Progenitor cell of endocrine pancreas (in vitro differentiated cells): ENCODE measurements around the gene LRRTM2. TPM values are rescaled to one million over a fixed set of nuclear protein-coding genes. Genes with fewer than 3 reads are reported as not detected.
A peak's percentile ranks its signal among the peaks of the same experiment; 100 is the strongest.
"Not testable (repeated sequence)": the region's sequence is repeated elsewhere in the genome, so short reads cannot be mapped to it uniquely, and the experiment has no call there.

Source experiments
- DNase-seq: peaks from one replicate; pipeline ENCODE4 v3.0.0; 2021; ENCODE audit warnings: low spot score; ENCODE audit not compliant: unreplicated experiment
- H3K27ac Mint-ChIP-seq: 2 replicates; pipeline ENCODE4 v1.8.0; 2021; ENCODE audit warnings: mild to moderate bottlenecking, moderate library complexity, mixed read lengths
- H3K27me3 Mint-ChIP-seq: 2 replicates; pipeline ENCODE4 v1.8.0; 2021; ENCODE audit warnings: mixed read lengths
- H3K36me3 Mint-ChIP-seq: 2 replicates; pipeline ENCODE4 v1.8.0; 2022; ENCODE audit warnings: mixed read lengths; ENCODE audit not compliant: insufficient read depth
- H3K4me1 Mint-ChIP-seq: 2 replicates; pipeline ENCODE4 v1.8.0; 2021; ENCODE audit warnings: low read depth, mixed read lengths
- H3K4me3 Mint-ChIP-seq: 2 replicates; pipeline ENCODE4 v1.8.0; 2021; ENCODE audit warnings: low read depth, mild to moderate bottlenecking, moderate library complexity, mixed read lengths
- H3K9me3 Mint-ChIP-seq: 2 replicates; pipeline ENCODE4 v1.8.0; 2021; ENCODE audit warnings: low read depth, mixed read lengths
- total RNA-seq: library from RNA; stranded (reverse); gene quantifications from 2 replicates; pipeline ENCODE4 v1.2.1, GENCODE V29; 2021
- TF ChIP-seq, protein P1 (sequence below): fragments of 200-600 bp; sonication (generic); IDR thresholded peaks from one replicate; pipeline ENCODE4 v1.5.0; 2021; ENCODE audit warnings: antibody characterized with exemption, mild to moderate bottlenecking; ENCODE audit not compliant: unreplicated experiment

Gene LRRTM2
- total RNA-seq, 1 donor from 2014 or later, result not detected

DNA sequence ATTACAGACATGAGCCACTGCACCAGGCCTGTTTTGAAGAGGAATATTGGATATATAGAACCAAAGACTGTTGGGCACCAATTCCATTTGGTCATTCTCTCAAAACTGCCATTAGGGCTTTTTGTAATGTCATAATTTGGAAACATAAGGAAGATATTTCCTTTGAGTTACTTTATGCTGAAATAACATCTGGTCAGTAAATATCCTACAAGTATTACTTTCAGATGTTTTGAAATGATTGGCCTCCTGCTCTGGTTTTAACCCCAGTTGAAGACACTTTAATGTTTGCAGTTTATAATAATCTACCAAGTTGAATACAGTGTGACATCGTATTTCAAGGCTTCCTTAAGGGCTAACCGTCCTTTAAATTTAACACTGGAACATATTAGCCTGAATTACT lies 33.6 kb downstream of the LRRTM2 start:
- Mint-ChIP-seq H3K4me1 (peaks cover 16% of the 10 kb centered on the region), H3K36me3 (peaks cover 5% of the 10 kb centered on the region), H3K4me3 (no peak overlapping the region), H3K9me3 (no peaks in the 10 kb centered on the region), H3K27ac (no peak overlapping the region), H3K27me3 (no peaks in the 10 kb centered on the region)
- no peak for DNase-seq
- TF ChIP-seq, protein P1, sequence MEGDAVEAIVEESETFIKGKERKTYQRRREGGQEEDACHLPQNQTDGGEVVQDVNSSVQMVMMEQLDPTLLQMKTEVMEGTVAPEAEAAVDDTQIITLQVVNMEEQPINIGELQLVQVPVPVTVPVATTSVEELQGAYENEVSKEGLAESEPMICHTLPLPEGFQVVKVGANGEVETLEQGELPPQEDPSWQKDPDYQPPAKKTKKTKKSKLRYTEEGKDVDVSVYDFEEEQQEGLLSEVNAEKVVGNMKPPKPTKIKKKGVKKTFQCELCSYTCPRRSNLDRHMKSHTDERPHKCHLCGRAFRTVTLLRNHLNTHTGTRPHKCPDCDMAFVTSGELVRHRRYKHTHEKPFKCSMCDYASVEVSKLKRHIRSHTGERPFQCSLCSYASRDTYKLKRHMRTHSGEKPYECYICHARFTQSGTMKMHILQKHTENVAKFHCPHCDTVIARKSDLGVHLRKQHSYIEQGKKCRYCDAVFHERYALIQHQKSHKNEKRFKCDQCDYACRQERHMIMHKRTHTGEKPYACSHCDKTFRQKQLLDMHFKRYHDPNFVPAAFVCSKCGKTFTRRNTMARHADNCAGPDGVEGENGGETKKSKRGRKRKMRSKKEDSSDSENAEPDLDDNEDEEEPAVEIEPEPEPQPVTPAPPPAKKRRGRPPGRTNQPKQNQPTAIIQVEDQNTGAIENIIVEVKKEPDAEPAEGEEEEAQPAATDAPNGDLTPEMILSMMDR, result no peak

DNA sequence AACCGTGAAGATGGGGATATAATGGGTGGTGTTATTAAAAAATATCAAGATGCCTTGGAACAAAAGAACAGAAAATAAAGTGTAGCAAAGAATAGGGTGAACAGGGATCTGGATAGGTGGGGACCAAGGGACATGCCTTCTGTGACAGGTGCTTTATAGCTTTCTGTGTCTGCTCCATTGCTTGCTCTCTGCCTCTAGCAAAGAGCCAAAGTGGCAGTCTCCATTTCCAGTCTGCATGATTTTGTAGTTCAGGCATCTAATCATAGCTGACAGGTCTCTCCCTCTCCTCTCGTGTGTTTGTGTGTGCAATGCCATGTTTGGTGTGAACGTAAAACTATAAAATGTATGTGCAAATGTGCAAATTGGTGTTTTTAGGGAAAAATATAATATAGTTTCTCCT lies 35.0 kb downstream of the LRRTM2 start:
- H3K36me3 Mint-ChIP-seq, result peaks cover 2% of the 10 kb centered on the region
- H3K27ac Mint-ChIP-seq, result no peak overlapping the region
- H3K27me3 Mint-ChIP-seq, result no peaks in the 10 kb centered on the region
- no peak for DNase-seq
- TF ChIP-seq, protein P1, result no peak
- H3K4me3 Mint-ChIP-seq, result no peak overlapping the region
- H3K4me1 Mint-ChIP-seq, result peaks cover 13% of the 10 kb centered on the region
- H3K9me3 Mint-ChIP-seq, result no peaks in the 10 kb centered on the region

DNA sequence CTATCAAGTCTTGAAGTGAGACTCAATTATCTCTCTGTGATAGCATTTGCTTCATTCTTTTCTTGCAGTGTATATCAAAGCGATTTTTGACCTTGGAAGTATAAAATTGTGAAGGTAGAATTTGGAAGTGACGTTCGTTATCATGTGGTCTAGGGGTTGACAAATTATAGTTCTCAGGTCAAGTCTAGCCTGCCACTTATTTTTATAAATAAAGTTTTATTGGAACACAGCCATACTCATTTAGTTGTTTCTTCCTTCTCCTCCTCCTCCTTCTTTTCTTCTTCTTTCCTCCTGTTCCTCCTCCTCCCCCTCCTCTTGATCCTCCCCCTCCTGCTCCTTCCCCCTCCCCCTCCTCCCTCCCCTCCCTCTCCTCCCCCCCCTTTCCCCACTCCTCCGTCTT lies 38.0 kb downstream of the LRRTM2 start:
- H3K4me3 Mint-ChIP-seq, result no peak overlapping the region

DNA sequence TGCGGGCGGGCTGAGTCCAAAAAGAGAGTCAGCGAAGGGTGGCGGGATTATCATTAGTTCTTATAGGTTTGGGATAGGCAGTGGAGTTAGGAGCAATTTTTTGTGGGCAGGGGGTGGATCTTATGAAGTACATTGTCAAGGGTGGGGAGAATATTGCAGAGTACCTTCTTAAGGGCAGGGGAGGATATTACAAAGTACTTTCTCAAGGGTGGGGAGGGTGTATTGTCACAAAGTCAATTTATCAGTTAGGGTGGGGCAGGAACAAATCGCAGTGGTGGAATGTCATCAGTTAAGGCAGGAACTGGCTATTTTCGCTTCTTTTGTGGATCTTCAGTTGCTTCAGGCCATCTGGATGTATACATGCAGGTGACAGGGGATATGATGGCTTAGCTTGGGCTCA lies 40.3 kb downstream of the LRRTM2 start:
- not testable (repeated sequence) for H3K9me3 Mint-ChIP-seq, H3K27me3 Mint-ChIP-seq, DNase-seq, H3K36me3 Mint-ChIP-seq, H3K4me3 Mint-ChIP-seq
- Mint-ChIP-seq H3K27ac (peak overlapping the region; percentile 34), H3K4me1 (peaks cover 14% of the 10 kb centered on the region)

More for the DNA sequence above, 38.0 kb downstream of the LRRTM2 start:
- Mint-ChIP-seq H3K27ac (no peak overlapping the region), H3K9me3 (no peaks in the 10 kb centered on the region), H3K36me3 (no peaks in the 10 kb centered on the region), H3K4me1 (peaks cover 12% of the 10 kb centered on the region), H3K27me3 (no peaks in the 10 kb centered on the region)
- no peak for DNase-seq
- TF ChIP-seq, protein P1, result no peak

DNA sequence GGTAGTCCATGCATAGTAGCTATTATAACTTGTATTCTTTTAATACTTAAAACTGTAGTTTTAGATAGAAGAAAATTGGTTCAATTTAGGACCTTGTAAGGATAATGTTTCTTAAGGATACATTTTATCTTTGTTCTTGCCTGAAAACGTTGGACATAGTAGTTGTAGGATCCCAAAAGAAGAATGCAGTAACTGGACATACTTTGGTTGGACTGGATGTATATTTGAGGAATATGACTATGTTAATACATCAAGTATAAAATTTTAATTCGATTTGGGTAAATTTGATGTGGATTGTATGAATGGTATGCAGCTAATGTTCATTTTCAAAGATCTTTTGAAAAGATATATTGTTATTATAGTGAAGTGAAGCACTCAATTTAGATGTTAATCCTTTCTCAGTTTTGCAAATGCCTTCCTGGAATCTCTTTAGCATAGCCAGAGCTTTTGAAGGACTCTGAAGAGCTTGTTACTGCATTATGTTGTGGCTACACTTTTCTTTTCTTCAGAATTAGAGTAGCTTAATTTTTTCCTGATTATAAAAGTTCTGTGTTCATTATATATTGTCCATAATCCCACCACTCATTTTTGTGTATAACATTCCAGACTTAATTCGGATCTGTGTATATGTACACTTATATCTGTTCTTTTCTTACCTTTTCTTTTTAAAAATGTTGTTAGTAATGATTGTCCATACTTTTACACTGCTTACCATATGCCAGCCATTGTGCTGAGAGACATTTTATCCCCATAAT lies 41.2 kb downstream of the LRRTM2 start:
- H3K4me1 Mint-ChIP-seq, result peaks cover 14% of the 10 kb centered on the region
- TF ChIP-seq, protein P1, result no peak
- H3K36me3 Mint-ChIP-seq, result peaks cover 9% of the 10 kb centered on the region
- DNase-seq, result no peak
- no peak overlapping the region for H3K4me3 Mint-ChIP-seq
- H3K27me3 Mint-ChIP-seq, result no peaks in the 10 kb centered on the region
- H3K27ac Mint-ChIP-seq, result peak overlapping the region; percentile 38
- H3K9me3 Mint-ChIP-seq, result no peaks in the 10 kb centered on the region

DNA sequence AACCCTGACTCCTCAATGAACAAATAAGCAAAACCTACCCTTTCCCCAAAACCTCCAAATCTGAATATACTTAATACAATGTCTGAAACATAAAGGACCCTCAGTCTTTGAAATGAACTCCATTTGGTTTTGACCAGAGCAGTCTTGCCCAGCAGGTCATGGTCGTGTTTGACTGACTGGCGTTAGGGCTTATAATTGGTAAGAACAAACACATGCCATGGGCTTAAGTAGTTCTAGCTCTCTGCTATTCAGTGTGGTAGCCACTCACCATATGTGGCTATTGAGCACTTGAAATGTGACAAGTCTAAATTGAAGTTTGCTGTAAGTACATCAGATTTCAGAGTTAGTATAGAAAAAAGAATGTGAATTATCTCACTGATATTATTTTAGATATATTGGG lies 42.1 kb downstream of the LRRTM2 start:
- H3K36me3 Mint-ChIP-seq, result peaks cover 16% of the 10 kb centered on the region
- H3K27me3 Mint-ChIP-seq, result no peaks in the 10 kb centered on the region
- DNase-seq, result no peak
- TF ChIP-seq, protein P1, result no peak
- H3K4me3 Mint-ChIP-seq, result no peak overlapping the region
- H3K4me1 Mint-ChIP-seq, result peaks cover 14% of the 10 kb centered on the region
- H3K27ac Mint-ChIP-seq, result no peak overlapping the region
- H3K9me3 Mint-ChIP-seq, result no peaks in the 10 kb centered on the region
